ENCODE results near the gene RARRES1.

Gene RARRES1

GRCh38 chr3:158743664-158744566 is 11.7 kb upstream of the RARRES1 start:
- no peak overlapping the region for H3K4me3 ChIP-seq (ENCODE audit: low read depth, low read length)
- TF ChIP-seq CTCF (IDR thresholded peaks at IDR 0.05; ENCODE audit: low read depth, low read length): no peak

- TF ChIP-seq CTCF (IDR thresholded peaks at IDR 0.05; ENCODE audit: low read depth, low read length): no peak
- H3K4me3 ChIP-seq (ENCODE audit: low read depth, low read length): no peak overlapping the region
Measured at GRCh38 chr3:158742871-158743663, 10.8 kb upstream of the RARRES1 start.

GRCh38 chr3:158739661-158740060 is 7.4 kb upstream of the RARRES1 start:
- H3K4me3 ChIP-seq (ENCODE audit: low read depth, low read length): no peak overlapping the region
- TF ChIP-seq CTCF (IDR thresholded peaks at IDR 0.05; ENCODE audit: low read depth, low read length): no peak

DNA sequence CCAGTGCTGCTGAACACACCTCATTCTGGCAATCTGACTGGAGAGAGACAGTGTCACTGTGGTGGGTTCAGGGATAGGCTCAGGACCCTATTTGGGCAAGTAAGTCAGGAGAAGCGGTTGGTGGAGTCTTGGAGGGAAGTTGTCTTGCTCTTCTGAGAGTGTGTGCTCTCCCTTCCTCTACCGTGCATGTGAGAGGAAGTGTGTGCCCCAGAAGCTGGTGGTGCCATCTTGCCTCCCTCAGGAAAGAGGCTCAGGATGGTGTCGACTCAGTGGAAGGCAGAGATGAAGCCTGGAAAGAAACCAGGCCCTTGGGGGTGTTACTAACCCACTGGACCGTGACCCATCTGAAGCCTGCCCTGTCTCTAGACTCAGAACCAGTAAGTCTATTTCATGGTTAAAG is 6.8 kb upstream of the RARRES1 start:
- TF ChIP-seq CTCF (IDR thresholded peaks at IDR 0.05; ENCODE audit: low read depth, low read length): no peak
- H3K4me3 ChIP-seq (ENCODE audit: low read depth, low read length): no peak overlapping the region

DNA sequence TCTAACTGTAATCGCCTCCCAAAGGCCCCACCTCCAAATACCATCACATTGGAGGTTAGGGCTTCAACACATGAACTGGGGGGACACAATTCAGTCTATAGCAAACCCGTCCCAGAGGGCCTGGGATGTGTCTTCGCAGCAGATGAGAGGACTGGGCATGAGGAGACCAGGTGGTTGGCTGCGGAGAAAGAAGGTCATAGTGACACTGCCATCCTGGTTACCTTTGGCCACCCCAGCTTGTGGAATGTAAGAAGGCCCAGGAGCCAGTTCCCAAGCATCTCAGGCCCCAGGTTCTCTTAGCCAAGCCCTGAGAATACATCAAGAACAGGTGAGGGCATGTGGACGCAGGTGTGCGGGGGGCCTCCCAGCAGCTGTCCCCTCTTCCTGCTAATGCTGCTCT is 6.4 kb upstream of the RARRES1 start:
- no peak overlapping the region for H3K4me3 ChIP-seq (ENCODE audit: low read depth, low read length)
- TF ChIP-seq CTCF (IDR thresholded peaks at IDR 0.05; ENCODE audit: low read depth, low read length): no peak

GRCh38 chr3:158737976-158738615 is 5.8 kb upstream of the RARRES1 start:
- peak overlapping the region; percentile 28; the same call in 1 of the 2 replicates for H3K4me3 ChIP-seq (ENCODE audit: low read depth, low read length)
- TF ChIP-seq CTCF (IDR thresholded peaks at IDR 0.05; ENCODE audit: low read depth, low read length): no peak
